IPS-11a (cell line): ENCODE data around the gene SPRR5.

Experiments
- H3K4me3 ChIP-seq: one replicate; pipeline ENCODE4 v1.5.1; 2013; ENCODE audit warnings: low read depth, low read length, control low read depth

Gene SPRR5, protein sequence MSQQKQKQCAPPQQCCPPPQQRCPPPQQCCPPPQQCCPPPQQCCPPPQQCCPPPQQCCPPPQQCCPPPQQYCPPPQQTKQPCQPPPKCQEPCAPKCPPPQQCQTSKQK

DNA sequence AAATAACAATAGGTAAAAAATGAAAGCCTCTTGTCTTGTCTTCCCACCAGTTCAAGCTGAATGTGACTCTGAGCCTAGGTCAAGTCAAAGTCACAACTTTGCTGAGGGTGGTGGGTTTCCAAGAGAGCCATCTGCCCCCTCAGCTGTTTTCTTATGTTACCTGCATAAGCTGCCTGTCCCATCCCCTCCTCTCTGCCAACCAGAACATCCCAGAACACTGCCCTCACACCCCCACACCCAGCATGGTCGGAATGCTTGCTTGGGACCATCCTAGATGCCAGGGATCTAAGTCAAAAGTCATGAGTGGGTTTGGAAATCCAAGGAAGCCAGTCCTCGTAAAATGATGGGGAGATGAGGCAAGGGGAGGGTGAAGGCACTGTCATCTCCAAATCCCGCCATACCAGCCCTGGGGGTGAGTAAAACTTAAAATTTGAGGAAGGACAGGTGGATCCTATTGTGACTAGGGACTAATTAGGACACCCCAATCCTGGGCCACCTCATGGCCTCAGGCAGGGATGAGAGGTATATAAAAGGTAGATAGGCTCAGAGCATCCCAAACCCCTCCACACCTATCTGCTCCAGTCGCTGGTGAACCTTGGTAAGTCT is at the start of gene SPRR5:
Gene SPRR5 (plus strand): TSS at position 556 of the 606 bp plus-strand sequence. CDS start 1,349 bp downstream, outside the sequence.
- no peak within 1 kb of the TSS for H3K4me3 ChIP-seq

DNA sequence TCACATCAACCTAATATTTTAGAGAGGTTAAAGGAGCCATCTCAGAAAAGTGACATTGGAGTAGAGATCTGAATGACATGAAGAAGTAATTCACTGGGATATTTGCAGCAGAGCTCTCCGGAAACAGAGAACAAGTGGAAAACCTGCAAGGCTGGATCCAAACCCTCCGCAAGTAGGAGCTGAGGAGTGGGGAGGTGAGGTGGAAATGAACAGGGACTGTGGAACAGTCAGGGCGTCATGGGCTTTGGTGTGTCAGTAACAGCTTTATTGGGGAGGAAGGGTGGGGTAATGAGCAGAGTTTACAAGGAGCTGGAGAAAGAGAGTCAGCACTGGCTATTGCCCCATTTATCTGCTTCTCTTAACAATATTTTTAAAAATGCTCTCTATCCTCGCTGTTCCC is 48.0 kb upstream of the SPRR5 start:
- no peak overlapping the region for H3K4me3 ChIP-seq

DNA sequence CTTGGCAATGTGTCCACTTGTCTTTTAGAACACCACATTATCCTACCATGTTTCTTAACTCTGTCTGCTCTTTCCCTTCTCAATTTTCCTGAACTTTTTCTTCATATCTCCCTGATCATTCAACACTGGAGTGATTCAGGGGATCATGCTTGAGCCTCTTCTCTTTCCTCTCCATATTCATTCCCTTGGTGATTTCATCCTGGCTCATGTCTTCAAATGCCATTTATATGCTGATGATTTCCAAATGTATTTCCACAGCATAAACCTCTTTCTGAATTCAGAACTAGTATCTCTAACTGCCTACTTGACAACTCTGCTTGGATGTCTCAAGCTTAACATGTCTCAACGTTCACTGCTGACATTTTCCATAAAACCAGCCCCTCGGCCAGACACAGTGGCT is 47.1 kb upstream of the SPRR5 start:
- H3K4me3 ChIP-seq: no peak overlapping the region

DNA sequence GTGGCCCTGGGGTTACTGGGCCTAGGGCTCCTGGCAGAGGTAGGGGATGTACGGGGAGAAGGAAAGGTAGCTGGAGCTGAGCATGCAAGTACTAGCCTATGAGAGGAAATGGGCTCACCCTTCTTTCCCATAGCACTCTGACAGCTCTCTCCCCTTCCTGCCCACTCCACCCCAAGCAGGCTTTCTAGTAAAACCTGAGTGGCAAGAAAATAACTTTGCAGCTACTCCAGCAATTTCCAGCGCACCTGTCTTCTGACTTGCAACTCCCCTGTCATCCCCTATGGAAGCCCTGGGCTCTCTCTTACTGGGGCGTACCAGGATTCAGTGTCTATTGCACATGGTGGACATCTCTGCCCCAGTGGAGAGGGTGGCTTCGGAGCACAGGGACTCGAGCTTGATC is 45.4 kb upstream of the SPRR5 start:
- H3K4me3 ChIP-seq: no peak overlapping the region

DNA sequence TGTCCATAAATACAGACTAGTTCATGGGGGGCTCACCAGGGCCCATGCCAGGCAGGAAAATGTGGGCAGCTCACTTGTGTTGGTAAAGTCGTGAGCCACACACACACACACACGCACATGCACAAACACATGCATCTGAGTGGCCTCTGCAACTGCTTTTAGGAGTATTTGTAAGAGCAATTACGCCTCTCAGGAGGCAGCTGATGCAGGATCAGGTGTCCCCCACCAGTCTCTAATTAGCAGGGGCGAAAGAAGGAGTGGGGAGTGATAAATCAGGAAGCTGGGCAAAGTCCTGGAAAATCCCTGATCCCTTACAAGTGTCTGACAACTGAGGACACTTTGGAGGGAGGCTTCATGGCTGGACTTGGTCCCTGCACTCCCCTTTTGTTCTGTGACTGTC is 44.4 kb upstream of the SPRR5 start:
- H3K4me3 ChIP-seq: no peak overlapping the region

DNA sequence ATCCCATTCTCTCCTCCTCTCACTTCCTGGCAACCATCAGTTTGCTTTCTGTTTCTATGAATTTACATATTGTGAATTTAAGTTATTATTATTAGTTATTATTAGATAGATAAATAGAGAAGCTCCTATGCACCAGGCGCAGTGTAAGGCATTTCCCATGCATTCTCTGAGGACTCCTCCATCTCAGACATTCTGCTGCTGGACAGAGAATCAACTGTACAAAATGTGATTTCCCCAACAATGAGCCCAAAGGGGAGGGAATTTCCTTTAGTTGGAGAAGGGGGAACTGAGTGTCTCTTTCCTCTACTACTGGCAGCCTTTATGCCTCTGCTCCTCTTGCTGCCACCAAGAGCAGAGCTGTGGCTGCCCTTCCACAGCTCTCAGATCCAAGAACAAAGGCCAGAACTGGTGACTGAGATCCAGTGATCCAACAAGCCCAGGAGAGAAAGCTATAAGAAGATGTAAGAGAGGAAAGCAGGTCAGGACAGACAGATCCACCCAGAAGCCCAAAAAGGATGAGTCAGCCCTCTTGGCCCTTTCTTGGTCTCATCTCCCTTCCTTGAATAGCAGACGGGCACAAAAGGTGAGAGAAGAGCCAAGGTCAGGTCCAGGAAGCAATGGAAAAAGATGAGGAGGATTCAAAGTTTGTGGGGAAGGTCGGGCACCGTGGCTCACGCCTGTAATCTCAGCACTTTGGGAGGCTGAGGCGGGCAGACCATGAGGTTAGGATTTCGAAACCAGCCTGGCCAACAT is 42.1 kb upstream of the SPRR5 start:
- H3K4me3 ChIP-seq: no peak overlapping the region

DNA sequence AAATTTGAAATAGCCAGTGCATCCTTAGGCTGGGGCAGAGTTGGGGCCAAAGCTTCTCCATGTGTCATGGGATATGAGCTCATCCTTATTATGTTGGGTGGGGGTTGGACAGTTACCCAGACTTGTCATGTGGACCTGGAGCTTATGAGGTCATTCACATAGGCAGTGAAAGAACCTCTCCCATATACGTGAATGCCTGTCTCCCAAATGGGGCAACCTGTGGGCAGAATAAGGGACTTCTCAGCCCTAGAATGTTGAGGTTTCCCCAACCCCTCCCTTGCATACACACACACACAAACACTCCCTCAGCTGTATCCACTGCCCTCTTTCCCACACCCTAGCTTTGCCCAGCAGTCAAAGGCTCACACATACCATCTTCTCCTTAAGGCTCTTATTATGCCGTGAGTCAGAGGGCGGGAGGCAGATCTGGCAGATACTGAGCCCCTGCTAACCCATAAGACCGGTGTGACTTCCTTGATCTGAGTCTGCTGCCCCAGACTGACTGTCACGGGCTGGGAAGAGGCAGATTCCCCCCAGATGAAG is 40.9 kb upstream of the SPRR5 start:
- no peak overlapping the region for H3K4me3 ChIP-seq

DNA sequence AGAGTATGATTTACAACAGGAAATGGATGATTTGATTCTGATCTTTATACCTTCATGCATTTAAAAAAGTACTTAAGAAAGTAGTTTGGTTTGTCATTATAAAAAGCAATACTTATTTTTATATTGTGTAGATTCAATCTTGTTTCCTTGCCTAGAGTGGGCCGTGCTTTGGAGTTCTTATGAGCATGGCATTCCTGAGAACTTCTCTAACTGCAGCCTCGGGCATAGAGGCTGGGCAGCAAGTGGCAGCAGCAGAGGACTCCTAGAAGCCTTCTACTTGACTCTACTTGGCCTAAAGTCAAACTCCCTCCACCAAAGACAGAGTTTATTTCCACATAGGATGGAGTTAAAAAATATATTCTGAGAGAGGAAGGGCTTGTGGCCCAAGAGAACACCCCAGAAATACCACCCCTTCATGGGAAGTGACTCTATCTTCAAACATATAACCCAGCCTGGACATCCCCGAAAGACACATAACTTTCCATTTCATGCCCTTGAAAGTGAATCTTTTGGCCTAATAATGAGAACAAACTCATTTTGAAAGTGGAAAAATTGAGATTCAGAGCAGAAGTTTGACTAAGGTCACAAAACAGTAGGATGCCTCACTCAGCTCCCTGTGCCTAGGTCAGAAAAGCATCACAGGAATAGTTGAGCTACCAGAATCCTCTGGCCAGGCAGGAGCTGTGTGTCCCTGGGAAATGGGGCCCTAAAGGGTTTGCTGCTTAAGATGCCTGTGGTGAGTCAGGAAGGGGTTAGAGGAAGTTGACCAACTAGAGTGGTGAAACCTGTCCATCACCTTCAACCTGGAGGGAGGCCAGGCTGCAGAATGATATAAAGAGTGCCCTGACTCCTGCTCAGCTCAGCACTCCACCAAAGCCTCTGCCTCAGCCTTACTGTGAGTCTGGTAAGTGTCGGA is 39.1 kb upstream of the SPRR5 start, which contains the start of gene IVL:
Gene IVL (plus strand): TSS at position 861 of the 916 bp plus-strand sequence. CDS start 1,252 bp downstream, outside the sequence.
- H3K4me3 ChIP-seq: no peak within 1 kb of the TSS

DNA sequence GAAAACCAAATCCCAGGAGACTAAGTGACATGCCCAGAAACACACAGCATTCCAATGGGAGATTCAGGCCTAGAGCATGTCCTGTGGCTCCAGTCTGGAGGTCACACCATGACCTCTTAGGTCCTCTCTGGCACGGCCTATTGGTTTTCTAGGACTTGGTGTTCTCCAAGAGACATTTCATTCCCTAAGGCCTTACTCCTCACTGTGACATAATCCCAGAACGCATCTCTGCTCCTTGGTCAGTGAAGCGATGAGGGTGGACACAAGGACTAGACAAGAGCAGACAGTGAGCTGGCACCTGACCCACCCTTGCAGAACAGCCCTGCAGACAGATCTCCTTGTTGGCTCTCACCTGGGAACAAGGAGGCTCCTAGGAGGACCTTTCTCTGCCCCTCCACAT is 37.8 kb upstream of the SPRR5 start:
- H3K4me3 ChIP-seq: no peak overlapping the region

DNA sequence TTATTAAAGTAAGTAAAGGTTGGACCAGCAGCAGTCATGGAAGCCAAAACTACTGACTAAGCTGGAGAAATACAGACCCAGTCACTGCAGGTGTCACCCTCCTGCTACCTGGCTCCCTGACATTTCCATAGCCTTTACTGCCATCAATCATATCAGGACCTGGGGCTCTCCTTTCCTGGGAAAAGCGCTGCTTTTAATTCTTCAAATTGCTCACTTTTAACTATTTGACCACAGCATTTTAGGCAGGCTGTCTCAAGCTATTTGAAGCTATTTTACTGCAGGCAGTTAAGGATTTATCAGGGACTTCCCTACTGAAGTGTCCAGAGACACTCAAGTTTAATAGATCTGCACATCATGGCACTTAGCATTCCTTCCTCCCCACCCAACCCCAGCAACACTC is 34.5 kb upstream of the SPRR5 start:
- no peak overlapping the region for H3K4me3 ChIP-seq

DNA sequence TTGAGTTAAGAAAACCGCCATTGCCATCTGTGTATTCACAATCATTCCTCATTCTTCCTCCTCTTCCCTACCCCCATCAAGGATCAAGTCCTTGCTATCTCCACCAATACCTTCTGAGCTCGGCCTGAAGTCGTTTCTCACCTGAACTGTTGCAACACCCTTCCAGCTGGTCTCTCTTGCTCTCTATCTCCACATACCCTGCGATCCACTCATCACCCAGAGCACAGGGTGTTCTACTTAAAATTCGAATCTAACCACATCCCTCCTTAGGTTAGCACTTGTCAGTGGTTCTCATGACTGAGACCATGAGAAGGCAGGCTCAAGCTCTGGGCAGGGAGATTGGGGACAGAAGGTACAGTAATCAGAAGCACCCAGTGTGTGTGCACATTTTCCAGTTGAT is 34.1 kb upstream of the SPRR5 start:
- H3K4me3 ChIP-seq: no peak overlapping the region

DNA sequence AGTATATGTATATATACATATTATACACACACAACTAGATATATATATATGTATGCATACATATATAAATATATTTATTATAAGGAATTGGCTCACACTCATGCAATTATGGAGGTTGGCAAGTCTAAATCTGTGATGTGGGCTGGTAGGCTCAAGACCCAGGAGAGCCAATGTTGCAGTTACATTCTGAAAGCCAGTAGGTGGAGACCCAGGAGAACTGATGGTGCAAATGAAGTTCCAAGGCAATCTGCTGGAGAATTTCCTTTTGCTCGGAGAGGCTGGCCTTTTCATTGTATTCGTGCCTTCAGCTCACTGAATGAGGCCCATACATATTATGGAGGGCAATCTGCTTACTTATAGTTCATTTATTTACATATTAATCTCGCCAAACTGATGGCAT is 29.2 kb upstream of the SPRR5 start:
- no peak overlapping the region for H3K4me3 ChIP-seq

DNA sequence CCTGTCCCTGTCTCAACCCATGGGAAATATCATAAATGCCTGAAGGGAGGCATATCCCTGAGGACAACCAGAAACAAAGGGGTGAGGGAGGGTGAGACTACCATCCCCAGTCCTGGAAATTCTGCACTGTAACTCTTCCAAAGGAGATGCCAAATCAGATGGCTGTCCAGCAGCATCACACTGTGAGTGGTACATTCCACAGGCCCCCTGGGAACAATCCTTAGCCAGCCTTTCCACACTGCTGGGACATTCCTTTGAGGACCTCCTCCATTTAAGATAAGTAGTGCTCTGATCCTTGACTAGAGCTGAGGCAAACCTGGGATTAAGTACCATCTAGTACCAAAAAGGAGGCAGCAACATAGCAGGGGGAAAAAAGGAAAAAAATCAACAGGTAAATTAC is 27.9 kb upstream of the SPRR5 start:
- no peak overlapping the region for H3K4me3 ChIP-seq

DNA sequence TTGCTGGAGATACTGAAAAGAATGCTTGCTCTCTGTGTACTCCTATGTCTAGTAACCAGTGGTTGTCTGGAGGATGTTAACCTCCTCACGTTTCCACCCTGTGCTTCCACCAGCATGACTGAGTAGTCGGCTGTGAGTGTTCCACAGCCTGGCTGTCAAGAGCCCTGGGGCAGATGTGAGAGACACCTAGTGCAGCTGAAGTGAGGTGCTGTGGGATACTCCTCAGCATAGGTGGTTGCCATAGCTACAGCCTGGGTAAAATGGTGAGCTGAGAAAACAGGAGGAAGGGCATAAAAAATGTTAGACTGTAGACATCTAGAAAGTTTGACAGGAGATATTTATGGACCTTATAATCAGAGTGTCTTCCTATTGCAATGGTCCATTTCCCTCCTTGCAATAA is 22.8 kb upstream of the SPRR5 start:
- H3K4me3 ChIP-seq: no peak overlapping the region

DNA sequence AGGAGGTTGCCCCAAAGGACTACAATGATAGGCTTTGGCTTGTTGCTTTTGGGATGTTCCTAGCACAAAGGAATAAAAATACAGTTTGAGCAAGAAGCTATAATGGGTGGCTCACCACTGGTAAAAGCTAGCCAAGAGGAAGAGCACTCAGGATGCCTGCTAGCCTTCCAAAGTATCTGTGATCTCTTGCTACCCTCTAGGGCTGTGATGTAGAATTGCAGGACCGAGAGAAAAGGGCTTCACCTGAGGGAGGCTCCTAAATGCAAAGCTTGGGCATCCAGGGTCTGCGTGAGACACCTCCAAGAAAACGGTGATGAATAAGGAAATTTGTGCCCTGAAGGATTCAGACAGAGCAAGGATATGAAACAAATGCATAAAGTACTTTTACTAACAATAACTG is 20.9 kb upstream of the SPRR5 start:
- H3K4me3 ChIP-seq: no peak overlapping the region

DNA sequence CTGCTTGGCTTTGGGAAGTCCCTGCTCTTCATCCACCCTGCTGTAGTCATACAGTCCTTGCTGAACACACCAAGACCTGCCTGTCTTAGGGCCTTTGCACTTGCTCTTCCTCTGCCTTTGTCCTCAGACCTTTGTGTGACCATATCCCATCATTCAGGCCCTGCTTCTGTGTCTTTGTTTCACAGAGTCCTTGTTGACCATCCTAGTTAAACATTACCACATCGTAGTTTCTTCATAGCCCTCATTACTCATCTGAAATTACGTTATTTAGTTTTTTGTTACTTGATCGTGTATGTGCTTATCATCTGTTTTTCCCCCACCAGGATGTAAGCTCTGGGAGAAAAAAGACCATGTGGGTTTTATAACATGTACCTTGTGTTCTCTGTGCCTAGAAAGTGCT is 18.3 kb upstream of the SPRR5 start:
- H3K4me3 ChIP-seq: no peak overlapping the region

DNA sequence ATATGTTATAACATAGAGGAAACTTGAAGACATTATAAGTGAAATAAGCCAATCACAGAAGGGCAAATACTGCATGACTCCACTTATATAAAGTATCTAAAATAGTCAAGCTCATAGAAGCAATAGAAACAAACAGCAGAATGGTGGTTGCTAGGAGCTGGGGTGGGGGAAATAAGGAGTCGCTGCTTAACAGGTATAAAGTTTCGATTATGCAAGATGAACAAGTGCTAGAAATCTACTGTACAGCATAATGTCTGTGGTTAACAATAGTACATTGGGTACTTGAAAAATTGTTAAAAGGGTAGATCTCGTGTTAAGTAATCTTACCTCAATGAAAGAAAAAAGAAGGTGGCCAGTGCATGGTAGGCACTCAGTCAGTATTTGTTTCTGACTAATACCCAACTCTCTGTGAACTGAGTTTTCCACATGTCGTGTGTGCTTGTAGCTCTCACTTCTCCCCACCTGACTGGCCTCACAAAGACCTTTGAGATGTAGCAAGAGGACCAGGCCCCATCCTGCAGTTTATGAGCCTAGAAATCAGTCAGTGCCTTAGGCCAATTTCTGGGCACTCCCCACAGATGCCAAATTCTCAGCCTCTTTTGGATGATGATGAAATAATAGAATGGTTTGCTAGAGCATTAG is 14.7 kb upstream of the SPRR5 start:
- no peak overlapping the region for H3K4me3 ChIP-seq

DNA sequence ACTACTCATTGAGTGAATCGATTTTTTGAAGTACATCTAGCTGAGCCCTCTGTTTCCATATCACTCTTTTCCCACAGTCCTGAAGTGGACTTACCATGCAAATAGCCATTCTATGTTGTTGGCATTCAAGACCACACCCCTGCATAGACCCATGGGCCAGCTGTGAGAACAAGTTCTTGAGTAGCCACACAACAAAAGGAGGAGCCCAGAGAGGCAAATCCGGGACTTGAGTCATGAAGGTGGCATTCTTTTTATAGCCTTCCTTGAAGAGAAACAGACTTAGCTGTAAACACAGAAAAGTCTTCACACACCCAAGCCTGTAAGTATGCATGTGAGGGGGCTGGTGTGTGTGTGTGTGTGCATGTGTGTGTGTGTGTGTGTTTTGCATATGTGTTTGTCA is 13.8 kb upstream of the SPRR5 start:
- no peak overlapping the region for H3K4me3 ChIP-seq

DNA sequence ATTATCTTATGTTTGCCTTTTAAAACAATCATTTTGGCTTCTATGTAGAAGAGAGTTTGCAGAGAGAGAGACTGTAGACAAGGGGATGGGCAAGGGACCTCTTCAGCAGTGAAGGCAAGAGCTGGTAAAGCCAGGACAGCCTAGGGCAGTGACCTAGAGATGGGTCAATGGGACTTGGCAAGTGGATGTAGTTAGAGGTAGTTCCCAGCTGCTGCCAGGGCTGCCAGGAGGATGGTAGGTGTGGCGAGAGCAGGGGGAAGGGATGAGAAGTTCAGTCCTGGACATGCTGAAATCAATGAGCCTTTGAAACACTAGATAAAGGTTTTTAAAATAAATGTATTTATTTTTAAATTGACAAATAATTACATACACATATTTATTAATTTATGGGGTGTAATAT is 6.4 kb upstream of the SPRR5 start:
- no peak overlapping the region for H3K4me3 ChIP-seq

DNA sequence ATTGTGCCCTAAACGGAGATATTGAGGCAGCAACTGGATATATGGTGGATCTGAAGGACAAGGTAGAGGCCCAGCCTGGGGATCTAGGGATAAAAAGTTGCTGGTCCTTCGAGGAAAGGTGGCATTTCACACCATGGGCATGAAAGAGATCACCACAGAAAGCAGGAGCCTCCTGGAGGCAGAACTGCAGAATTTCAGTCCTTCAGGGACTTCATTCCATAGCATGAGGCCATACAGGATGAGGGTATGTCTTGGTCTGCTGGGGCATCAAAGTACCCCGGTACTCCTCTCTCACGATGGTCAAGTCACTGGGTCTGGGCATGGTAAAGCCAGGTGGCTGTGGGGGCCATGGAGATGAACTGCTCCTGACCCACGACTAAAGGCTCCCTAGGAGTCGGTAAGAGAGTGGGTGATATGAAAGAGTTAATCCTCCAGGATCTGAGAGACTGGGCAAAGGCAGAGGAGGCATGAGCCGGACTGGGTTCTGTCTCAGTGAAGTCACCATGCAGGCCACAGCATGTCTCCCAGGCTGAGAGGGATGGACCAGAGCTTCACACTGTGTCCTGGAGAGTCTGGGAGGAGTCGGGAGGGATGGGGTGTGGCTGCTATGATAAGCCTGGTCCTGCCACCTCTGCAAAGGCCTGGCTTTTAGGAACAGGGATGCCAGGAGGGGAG is 5.8 kb upstream of the SPRR5 start:
- H3K4me3 ChIP-seq: no peak overlapping the region
